HepG2 (cell line): ENCODE data around the gene KHK. TPM values are rescaled to one million over a fixed set of nuclear protein-coding genes. Genes with fewer than 3 reads are reported as not detected.

Experiments
- ARNT2 ChIP-seq: sonication (generic); formaldehyde crosslinking; IDR thresholded peaks from 2 replicates; pipeline ENCODE4 v1.8.0; 2022; ENCODE audit warnings: mild to moderate bottlenecking, low read depth, missing genetic modification reagents, moderate library complexity
- BCL6 ChIP-seq: IDR thresholded peaks from 2 replicates; pipeline ENCODE4 v1.6.1; 2016; ENCODE audit warnings: missing genetic modification reagents, missing compliant biosample characterization
- CC2D1A ChIP-seq: sonication (generic); formaldehyde crosslinking; IDR thresholded peaks from 2 replicates; pipeline ENCODE4 v1.8.1; 2023; ENCODE audit warnings: mild to moderate bottlenecking, missing genetic modification reagents
- CREB1 ChIP-seq, 2 experiments: fragments of 450-650 bp in 1 of 2; IDR thresholded peaks; 2 replicates each; pipeline ENCODE4 v1.6.1; 2016 to 2017; ENCODE audit warnings: control low read depth in 1 of 2, mild to moderate bottlenecking in 1 of 2, missing compliant biosample characterization in 1 of 2, missing genetic modification characterization in 1 of 2
- ETS1 ChIP-seq: sonication (generic); formaldehyde crosslinking; IDR thresholded peaks from 2 replicates; pipeline ENCODE4 v1.4.0; 2020; ENCODE audit warnings: missing genetic modification reagents
- IRX3 ChIP-seq: sonication (generic); formaldehyde crosslinking; IDR thresholded peaks from 2 replicates; pipeline ENCODE4 v1.8.1; 2023; ENCODE audit warnings: mild to moderate bottlenecking, low read depth, missing genetic modification reagents, borderline replicate concordance
- MIER3 ChIP-seq: IDR thresholded peaks from 2 replicates; pipeline ENCODE4 v1.6.1; 2016; ENCODE audit warnings: missing compliant biosample characterization, borderline replicate concordance
- MTF1 ChIP-seq: sonication (generic); formaldehyde crosslinking; IDR thresholded peaks from 2 replicates; pipeline ENCODE4 v1.5.0; 2020; ENCODE audit warnings: missing genetic modification reagents
- PAWR ChIP-seq: sonication (generic); formaldehyde crosslinking; IDR thresholded peaks from 2 replicates; pipeline ENCODE4 v1.4.0; 2020; ENCODE audit warnings: missing genetic modification reagents, mild to moderate bottlenecking, borderline replicate concordance
- RAD21 ChIP-seq: fragments of 450-650 bp; formaldehyde crosslinking; IDR thresholded peaks from 2 replicates; pipeline ENCODE4 v1.5.0; 2020; ENCODE audit warnings: mild to moderate bottlenecking
- RBAK ChIP-seq: sonication (generic); formaldehyde crosslinking; IDR thresholded peaks from 2 replicates; pipeline ENCODE4 v1.5.1; 2020; ENCODE audit warnings: mild to moderate bottlenecking, missing genetic modification reagents
- RXRA ChIP-seq: sonication (generic); formaldehyde crosslinking; IDR thresholded peaks from 2 replicates; pipeline ENCODE4 v1.5.1; 2020; ENCODE audit warnings: missing genetic modification reagents
- SETDB1 ChIP-seq: sonication (generic); formaldehyde crosslinking; IDR thresholded peaks from 2 replicates; pipeline ENCODE4 v1.5.1; 2020; ENCODE audit warnings: missing genetic modification reagents, mild to moderate bottlenecking, borderline replicate concordance
- SP140L ChIP-seq: sonication (generic); formaldehyde crosslinking; IDR thresholded peaks from 2 replicates; pipeline ENCODE4 v1.4.0; 2020; ENCODE audit warnings: missing genetic modification reagents, borderline replicate concordance
- SRY ChIP-seq: sonication (generic); formaldehyde crosslinking; IDR thresholded peaks from 2 replicates; pipeline ENCODE4 v1.8.0; 2022; ENCODE audit warnings: mild to moderate bottlenecking, missing genetic modification reagents
- TOPORS ChIP-seq: sonication (generic); formaldehyde crosslinking; IDR thresholded peaks from 2 replicates; pipeline ENCODE4 v1.8.0; 2023; ENCODE audit warnings: mild to moderate bottlenecking, missing genetic modification reagents
- ZIK1 ChIP-seq: sonication (generic); formaldehyde crosslinking; IDR thresholded peaks from 2 replicates; pipeline ENCODE4 v1.5.0; 2020; ENCODE audit warnings: mild to moderate bottlenecking, low read depth, missing genetic modification reagents, borderline replicate concordance
- ZNF207 ChIP-seq: fragments of 450-650 bp; IDR thresholded peaks from 2 replicates; pipeline ENCODE4 v1.6.1; 2016; ENCODE audit warnings: antibody characterized with exemption, borderline replicate concordance
- ZNF230 ChIP-seq: sonication (generic); formaldehyde crosslinking; IDR thresholded peaks from 2 replicates; pipeline ENCODE4 v1.4.0; 2020; ENCODE audit warnings: mild to moderate bottlenecking, missing genetic modification reagents
- ZNF264 ChIP-seq: sonication (generic); formaldehyde crosslinking; IDR thresholded peaks from 2 replicates; pipeline ENCODE4 v1.4.0; 2020; ENCODE audit warnings: missing genetic modification reagents
- ZNF292 ChIP-seq: sonication (generic); formaldehyde crosslinking; IDR thresholded peaks from 2 replicates; pipeline ENCODE4 v1.8.1; 2022; ENCODE audit warnings: mild to moderate bottlenecking, low read depth, missing genetic modification reagents, borderline replicate concordance
- ZNF431 ChIP-seq: sonication (generic); formaldehyde crosslinking; IDR thresholded peaks from 2 replicates; pipeline ENCODE4 v1.9.0; 2022; ENCODE audit warnings: missing genetic modification reagents, low read depth, mild to moderate bottlenecking, borderline replicate concordance
- ZNF460 ChIP-seq: sonication (generic); formaldehyde crosslinking; IDR thresholded peaks from 2 replicates; pipeline ENCODE4 v1.5.1; 2020; ENCODE audit warnings: missing genetic modification reagents, mild to moderate bottlenecking, borderline replicate concordance
- ZNF530 ChIP-seq: sonication (generic); formaldehyde crosslinking; IDR thresholded peaks from 2 replicates; pipeline ENCODE4 v1.5.0; 2020; ENCODE audit warnings: low read depth, mild to moderate bottlenecking, missing genetic modification reagents
- ZNF615 ChIP-seq: sonication (generic); formaldehyde crosslinking; IDR thresholded peaks from 2 replicates; pipeline ENCODE4 v1.5.0; 2020; ENCODE audit warnings: mild to moderate bottlenecking, missing genetic modification reagents, borderline replicate concordance
- ZNF724P ChIP-seq: sonication (generic); formaldehyde crosslinking; IDR thresholded peaks from 2 replicates; pipeline ENCODE4 v1.8.0; 2022; ENCODE audit warnings: missing genetic modification reagents, borderline replicate concordance
- ZNF776 ChIP-seq: sonication (generic); formaldehyde crosslinking; IDR thresholded peaks from 2 replicates; pipeline ENCODE4 v1.4.0; 2020; ENCODE audit warnings: mild to moderate bottlenecking, missing genetic modification reagents
- ZNF782 ChIP-seq: sonication (generic); formaldehyde crosslinking; IDR thresholded peaks from 2 replicates; pipeline ENCODE4 v1.4.0; 2020; ENCODE audit warnings: missing genetic modification reagents, mild to moderate bottlenecking, borderline replicate concordance
- ZSCAN29 ChIP-seq: sonication (generic); formaldehyde crosslinking; conservative IDR thresholded peaks from 2 replicates; pipeline ENCODE4 v1.4.0; 2020; ENCODE audit warnings: mild to moderate bottlenecking, missing genetic modification reagents
- polyA plus RNA-seq, 8 experiments: library from polyadenylated mRNA; depleted of rRNA in 3 of 8; stranded (reverse) in 7 of 8; unstranded in 1 of 8; fragments of >200 nt; fragmentation: Illumina TruSeq in 4 of 8; extraction: Trizol in 4 of 8; gene quantifications; 2 replicates each; pipeline versions ENCODE4 v1.2.1 to v1.2.3, GENCODE V29; 2011 to 2016; ENCODE audit warnings: low read depth in 4 of 8, missing spikeins in 1 of 8, mixed read lengths in 1 of 8; ENCODE audit not compliant: insufficient read depth in 1 of 8
- total RNA-seq, 5 experiments: library from RNA; depleted of rRNA; stranded (reverse); fragments of >200 nt; fragmentation: Illumina TruSeq; extraction: Trizol; gene quantifications; 2 replicates each; pipeline ENCODE4 v1.2.3, GENCODE V29; 2016; ENCODE audit warnings: low read depth in 1 of 5

Gene KHK
- total and polyA plus RNA-seq, 2 of the 13 experiments (the other 11 are each of a cell fraction or from before 2014, with no cell fraction given) = 40.9 to 99.2 TPM

GRCh38 chr2:27133905-27134780, 47.6 kb downstream of the KHK start, which contains the start of gene PREB (continued):
- no peak for TF ChIP-seq ZNF207
- peak; percentile 81; the same call in 1 of the 2 replicates for TF ChIP-seq ZNF776 (CRISPR knock-in tag)
- TF ChIP-seq ZNF782 (CRISPR knock-in tag) = no peak
- TF ChIP-seq ETS1 (CRISPR knock-in tag) = peak; percentile 68; the same call in 1 of the 2 replicates
- TF ChIP-seq MIER3 (CRISPR knock-in tag) = no peak; the same call in 1 of the 2 replicates
- TF ChIP-seq ZNF230 (CRISPR knock-in tag) = peak; percentile 76; the same call in 1 of the 2 replicates
- no peak for TF ChIP-seq SETDB1
- 0 out of 2 replicates have a peak, but pooled peaks have one; percentile 40 for TF ChIP-seq ZNF264 (CRISPR knock-in tag)
- TF ChIP-seq RXRA = no peak; the same call in 1 of the 2 replicates
- TF ChIP-seq ZIK1 (CRISPR knock-in tag) = no peak
- no peak for TF ChIP-seq ZNF460 (CRISPR knock-in tag)
- peak; percentile 55 for TF ChIP-seq RAD21
- TF ChIP-seq ZSCAN29 (CRISPR knock-in tag) = 0 out of 2 replicates have a peak, but pooled peaks have one; percentile 62
- TF ChIP-seq SRY (CRISPR knock-in tag) = peak; percentile 78
- peak; percentile 35; the same call in 1 of the 2 replicates for TF ChIP-seq ARNT2
- no peak for TF ChIP-seq ZNF615 (CRISPR knock-in tag)
- no peak for TF ChIP-seq BCL6 (CRISPR knock-in tag)
- TF ChIP-seq PAWR = no peak
- no peak for TF ChIP-seq MTF1
- TF ChIP-seq CC2D1A (CRISPR knock-in tag) = no peak
- TF ChIP-seq RBAK (CRISPR knock-in tag) = no peak
- TF ChIP-seq IRX3 (CRISPR knock-in tag) = no peak
- TF ChIP-seq CREB1 (IDR thresholded peaks at IDR 0.05) = peak; percentile 75
- TF ChIP-seq CREB1 (CRISPR knock-in tag; IDR thresholded peaks at IDR 0.05) = no peak
- no peak for TF ChIP-seq ZNF431
- TF ChIP-seq TOPORS = peak; percentile 13; the same call in 1 of the 2 replicates
- TF ChIP-seq ZNF530 = 0 out of 2 replicates have a peak, but pooled peaks have one; percentile 46
- no peak for TF ChIP-seq ZNF292 (CRISPR knock-in tag)
- TF ChIP-seq SP140L (CRISPR knock-in tag) = no peak
- no peak for TF ChIP-seq ZNF724P
